GM13976 (cell line): ENCODE results near the gene STEAP3.

Experiments used
- DNase-seq: peaks from one replicate; pipeline ENCODE4 v3.0.0; 2012; ENCODE audit warnings: low spot score
- in situ Hi-C: fragments of 300-500 bp; cut with MboI; formaldehyde crosslinking; loops from one replicate; pipeline ENCODE4 v1.12.0; 2022; ENCODE audit warnings: low sequenced_read_pairs, mixed read lengths, inconsistent platforms; ENCODE audit not compliant: unreplicated experiment
- TF ChIP-seq, protein P1 (sequence below): IDR thresholded peaks from 2 replicates; pipeline ENCODE4 v1.5.1; 2012; ENCODE audit warnings: borderline replicate concordance, mild to moderate bottlenecking; ENCODE audit not compliant: insufficient read depth; ENCODE audit errors: extremely low read depth, missing control alignments, control extremely low read depth

STEAP3 gene

DNA sequence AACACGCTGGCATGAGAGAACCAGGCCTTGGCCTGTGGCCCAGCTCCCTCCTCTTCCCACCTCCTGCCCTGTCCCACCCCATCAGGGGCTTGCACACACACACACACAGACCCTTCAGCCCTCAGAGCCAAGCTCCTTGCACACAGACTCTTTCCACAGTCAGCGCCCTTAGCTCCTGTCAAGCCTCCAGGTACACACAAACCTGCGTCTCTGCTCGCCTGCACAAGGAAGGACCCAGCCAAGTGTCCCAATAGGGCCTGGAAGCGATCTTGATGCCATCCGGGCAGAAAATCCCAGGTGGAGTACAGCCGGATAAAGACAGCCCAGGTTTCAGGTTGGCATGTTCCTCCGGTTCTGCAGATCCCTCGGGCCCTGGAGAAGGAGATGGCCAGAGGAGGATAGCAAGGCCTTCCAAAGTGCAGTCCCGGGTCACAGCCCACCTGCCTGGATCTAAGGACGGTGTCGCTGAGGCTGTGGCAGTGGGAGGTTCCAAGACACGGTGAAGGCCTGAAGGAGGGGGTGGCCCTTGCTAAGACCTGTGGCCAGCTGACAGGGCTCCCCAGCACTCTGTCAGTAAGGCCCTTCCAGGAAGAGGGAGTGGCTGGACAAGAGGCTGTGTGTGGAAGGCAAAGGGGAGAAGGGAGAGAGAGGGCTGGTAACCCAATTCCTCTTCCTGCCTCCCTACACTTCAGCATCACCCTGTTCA lies 18.5 kb upstream of the STEAP3 start:
- in situ Hi-C loops = no loop called here
- TF ChIP-seq, protein P1, sequence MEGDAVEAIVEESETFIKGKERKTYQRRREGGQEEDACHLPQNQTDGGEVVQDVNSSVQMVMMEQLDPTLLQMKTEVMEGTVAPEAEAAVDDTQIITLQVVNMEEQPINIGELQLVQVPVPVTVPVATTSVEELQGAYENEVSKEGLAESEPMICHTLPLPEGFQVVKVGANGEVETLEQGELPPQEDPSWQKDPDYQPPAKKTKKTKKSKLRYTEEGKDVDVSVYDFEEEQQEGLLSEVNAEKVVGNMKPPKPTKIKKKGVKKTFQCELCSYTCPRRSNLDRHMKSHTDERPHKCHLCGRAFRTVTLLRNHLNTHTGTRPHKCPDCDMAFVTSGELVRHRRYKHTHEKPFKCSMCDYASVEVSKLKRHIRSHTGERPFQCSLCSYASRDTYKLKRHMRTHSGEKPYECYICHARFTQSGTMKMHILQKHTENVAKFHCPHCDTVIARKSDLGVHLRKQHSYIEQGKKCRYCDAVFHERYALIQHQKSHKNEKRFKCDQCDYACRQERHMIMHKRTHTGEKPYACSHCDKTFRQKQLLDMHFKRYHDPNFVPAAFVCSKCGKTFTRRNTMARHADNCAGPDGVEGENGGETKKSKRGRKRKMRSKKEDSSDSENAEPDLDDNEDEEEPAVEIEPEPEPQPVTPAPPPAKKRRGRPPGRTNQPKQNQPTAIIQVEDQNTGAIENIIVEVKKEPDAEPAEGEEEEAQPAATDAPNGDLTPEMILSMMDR = no peak
- no peak for DNase-seq

DNA sequence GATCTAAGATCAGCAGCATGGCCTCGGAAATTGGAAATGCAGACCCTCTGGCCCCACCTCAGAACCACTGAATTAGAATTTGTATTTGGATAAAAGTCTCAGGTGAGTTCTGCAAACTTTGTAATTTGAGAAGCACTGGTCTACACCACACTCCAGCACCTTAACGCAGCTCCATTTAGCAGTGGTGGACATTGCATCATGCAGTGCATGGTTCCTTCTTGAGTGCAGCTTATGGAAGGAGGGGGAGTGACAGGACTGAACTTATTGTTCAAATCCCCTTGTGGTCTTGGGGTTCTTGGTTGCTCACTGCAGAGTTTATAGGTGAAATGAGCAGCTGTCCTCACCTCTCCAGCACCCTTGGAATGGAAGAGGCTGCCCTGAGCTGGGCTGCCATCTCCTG lies 17.4 kb upstream of the STEAP3 start:
- TF ChIP-seq, protein P1 = no peak
- DNase-seq = no peak
- in situ Hi-C loops = no loop called here

DNA sequence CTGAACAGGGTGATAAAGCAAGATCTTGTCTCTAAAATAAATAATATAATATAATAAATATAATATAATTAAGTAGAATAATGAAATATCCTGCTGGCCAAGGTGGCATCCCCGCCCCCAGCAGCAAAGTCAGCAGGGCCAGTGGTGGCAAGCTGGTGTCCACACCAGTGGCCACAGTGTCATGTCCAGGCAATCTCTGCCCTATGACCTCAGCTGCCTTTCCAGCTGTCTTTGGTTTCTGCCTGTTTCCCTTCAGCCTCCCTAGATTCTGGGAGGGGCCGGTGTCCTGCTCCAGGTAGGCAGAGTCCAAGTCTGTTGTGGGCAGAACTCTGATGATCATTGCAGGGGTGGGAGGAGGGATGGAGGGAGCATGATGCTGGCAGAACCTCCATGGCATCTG lies 16.2 kb upstream of the STEAP3 start:
- in situ Hi-C loops = no loop called here
- TF ChIP-seq, protein P1 = no peak
- no peak for DNase-seq

DNA sequence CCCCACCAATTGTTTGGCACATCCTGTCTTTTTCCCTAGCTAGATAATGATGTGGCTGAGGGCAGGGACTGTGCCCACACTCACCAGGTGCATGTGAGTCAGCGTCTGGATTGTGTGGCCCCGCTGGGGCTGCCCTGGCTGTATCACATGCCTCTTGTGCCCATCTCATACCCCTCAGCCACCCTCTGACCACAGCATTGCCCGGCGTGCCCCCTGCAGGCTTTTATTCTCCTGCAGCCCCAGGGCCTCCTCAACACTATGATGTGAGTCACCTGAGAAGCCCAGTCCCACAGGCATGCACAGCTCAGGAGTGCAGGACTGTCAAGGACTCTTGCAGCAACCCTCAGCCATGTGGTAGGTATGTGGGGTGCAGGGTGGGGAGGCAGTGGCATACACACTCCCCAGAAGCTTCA lies 14.8 kb upstream of the STEAP3 start:
- TF ChIP-seq, protein P1 = no peak

DNA sequence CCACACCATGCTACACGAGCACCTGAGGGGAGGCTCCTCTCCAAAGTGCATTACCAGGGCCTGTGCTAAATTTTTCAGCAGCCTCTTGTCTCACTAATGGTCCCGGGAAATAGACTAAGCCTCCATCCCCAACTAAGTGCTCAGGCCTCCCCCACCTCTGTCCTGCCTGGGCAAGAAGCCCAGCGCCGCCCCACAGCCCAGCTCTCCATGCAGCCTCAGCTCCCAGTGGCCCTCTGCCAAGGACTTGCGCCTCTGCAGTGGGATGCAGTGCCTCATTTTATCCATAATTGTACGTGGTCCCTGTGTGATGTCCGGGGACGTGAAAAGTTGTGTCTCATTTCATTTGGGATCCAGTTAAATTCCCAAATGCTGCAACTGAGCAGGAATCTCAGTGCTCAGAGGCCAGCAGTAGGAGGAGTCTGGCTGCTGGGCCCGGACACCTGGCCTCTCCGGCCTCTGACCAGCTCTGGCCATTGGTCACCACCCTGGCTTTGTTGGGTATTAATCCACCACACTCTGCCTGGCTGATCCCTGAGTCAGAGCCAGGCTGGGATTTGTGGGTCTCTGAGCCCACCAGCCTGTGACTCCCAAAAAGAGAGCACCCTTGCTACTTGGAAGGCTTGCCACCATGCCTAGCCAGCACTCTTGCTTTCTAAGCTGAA lies 11.4 kb upstream of the STEAP3 start:
- TF ChIP-seq, protein P1 = no peak
- DNase-seq = no peak
- in situ Hi-C loops = no loop called here

More for the DNA sequence above, 14.8 kb upstream of the STEAP3 start:
- in situ Hi-C loops = no loop called here
- no peak for DNase-seq

DNA sequence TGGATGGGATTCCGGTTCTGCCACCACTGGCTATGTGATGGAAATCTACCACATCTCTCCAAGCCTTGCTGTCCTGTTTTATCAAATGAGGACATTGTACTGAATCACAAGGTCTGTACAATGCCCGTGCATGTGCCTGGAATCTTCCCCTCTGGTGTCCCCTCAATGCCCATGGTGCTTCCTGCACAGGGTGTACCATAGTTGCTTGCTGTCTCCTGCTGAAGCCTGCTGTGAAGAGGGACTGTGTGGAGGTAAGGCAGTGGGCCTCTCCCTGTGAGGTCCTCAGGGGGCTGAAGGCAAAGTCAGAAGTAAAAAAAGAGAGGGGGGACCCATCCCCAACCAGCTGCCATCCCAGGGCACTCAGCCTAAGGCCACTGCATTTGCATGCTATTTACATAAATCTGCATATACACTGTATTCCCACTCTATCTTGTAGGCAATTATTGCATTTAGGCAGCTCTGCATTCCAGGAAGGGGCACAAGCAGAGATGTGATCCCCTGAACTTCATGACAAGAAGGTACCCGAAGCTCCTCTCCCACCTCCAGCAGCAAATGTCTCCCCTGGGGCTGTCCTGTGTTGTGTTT lies 9.1 kb upstream of the STEAP3 start:
- TF ChIP-seq, protein P1 = no peak
- DNase-seq = no peak
- in situ Hi-C loops = no loop called here
